PFSK-1 (cell line): ENCODE data around the gene C11orf54.

Source experiments
- FOXP2 ChIP-seq: optimal IDR thresholded peaks from 2 replicates; pipeline ENCODE3; 2011; ENCODE audit warnings: borderline replicate concordance, control low read depth, inconsistent platforms; ENCODE audit not compliant: insufficient read depth; ENCODE audit errors: extremely low read length, extremely low read depth
- POLR2AphosphoS5 ChIP-seq: IDR thresholded peaks from 2 replicates; pipeline ENCODE4 v1.6.1; 2012; ENCODE audit warnings: low read depth, mild to moderate bottlenecking, control low read depth, low read length, moderate library complexity
- REST ChIP-seq, 2 experiments: IDR thresholded peaks; 2 replicates each; pipeline versions ENCODE4 v1.6.1 to v1.8.0; 2011 to 2012; ENCODE audit warnings: low read depth in 2 of 2, low read length in 2 of 2, control low read depth in 1 of 2, inconsistent platforms in 1 of 2, mild to moderate bottlenecking in 1 of 2, moderate library complexity in 1 of 2; ENCODE audit not compliant: insufficient read depth in 1 of 2
- SIN3A ChIP-seq: IDR thresholded peaks from 2 replicates; pipeline ENCODE4 v1.6.1; 2012; ENCODE audit warnings: mild to moderate bottlenecking, low read length, moderate library complexity, borderline replicate concordance; ENCODE audit not compliant: insufficient read depth
- TAF1 ChIP-seq: IDR thresholded peaks from 2 replicates; pipeline ENCODE4 v1.6.1; 2012; ENCODE audit warnings: low read length, control low read depth, borderline replicate concordance; ENCODE audit not compliant: insufficient read depth

C11orf54 gene

GRCh38 chr11:93791493-93791892 is 50.0 kb downstream of the C11orf54 start:
- TF ChIP-seq TAF1 (no peak), SIN3A (no peak), REST (IDR thresholded peaks at IDR 0.05; ENCODE audit: insufficient read depth in 1 of 2, low read depth in 2 of 2, low read length in 2 of 2) (no peak), POLR2AphosphoS5 (no peak), FOXP2 (no peak)

GRCh38 chr11:93796441-93797231 is 55.2 kb downstream of the C11orf54 start:
- TF ChIP-seq SIN3A: no peak
- TF ChIP-seq REST (IDR thresholded peaks at IDR 0.05; ENCODE audit: insufficient read depth in 1 of 2, low read depth in 2 of 2, low read length in 2 of 2): no peak
- TF ChIP-seq FOXP2: no peak
- no peak for TF ChIP-seq POLR2AphosphoS5
- no peak for TF ChIP-seq TAF1

- no peak for TF ChIP-seq TAF1
- TF ChIP-seq REST (IDR thresholded peaks at IDR 0.05; ENCODE audit: insufficient read depth in 1 of 2, low read depth in 2 of 2, low read length in 2 of 2): no peak
- TF ChIP-seq SIN3A: no peak
- TF ChIP-seq POLR2AphosphoS5: no peak
- no peak for TF ChIP-seq FOXP2
These were observed 59.9 kb downstream of the C11orf54 start for GRCh38 chr11:93801366-93801765.

GRCh38 chr11:93804879-93805278 is 63.4 kb downstream of the C11orf54 start:
- TF ChIP-seq TAF1 (no peak), SIN3A (no peak), POLR2AphosphoS5 (no peak), REST (IDR thresholded peaks at IDR 0.05; ENCODE audit: insufficient read depth in 1 of 2, low read depth in 2 of 2, low read length in 2 of 2) (no peak), FOXP2 (no peak)

GRCh38 chr11:93807980-93808379 is 66.5 kb downstream of the C11orf54 start:
- TF ChIP-seq POLR2AphosphoS5 (no peak), TAF1 (no peak), SIN3A (no peak), FOXP2 (no peak), REST (IDR thresholded peaks at IDR 0.05; ENCODE audit: insufficient read depth in 1 of 2, low read depth in 2 of 2, low read length in 2 of 2) (no peak)
